K562 (cell line): ENCODE data around the gene ODF2. TPM values are rescaled to one million over a fixed set of nuclear protein-coding genes. Genes with fewer than 3 reads are reported as not detected.

Experiments
- ARID2 ChIP-seq: fragments of 450-650 bp; IDR thresholded peaks from 2 replicates; pipeline ENCODE4 v1.6.1; 2017; ENCODE audit warnings: antibody characterized with exemption, mild to moderate bottlenecking
- CBFA2T2 ChIP-seq: fragments of 450-650 bp; conservative IDR thresholded peaks from 2 replicates; pipeline ENCODE4 v1.6.1; 2017; ENCODE audit warnings: mild to moderate bottlenecking
- CC2D1A ChIP-seq: fragments of 450-650 bp; IDR thresholded peaks from 2 replicates; pipeline ENCODE4 v1.6.1; 2017; ENCODE audit warnings: mild to moderate bottlenecking
- CCNT2 ChIP-seq: IDR thresholded peaks from 2 replicates; pipeline ENCODE4 v1.6.1; 2011; ENCODE audit warnings: borderline replicate concordance, low read depth, mild to moderate bottlenecking, moderate library complexity, mixed read lengths, low read length; ENCODE audit not compliant: insufficient read length; ENCODE audit errors: extremely low read depth
- E2F3 ChIP-seq: fragments of 250-450 bp; sonication (Bioruptor Pico); IDR thresholded peaks from 2 replicates; pipeline ENCODE4 v1.4.0; 2020; ENCODE audit warnings: mild to moderate bottlenecking
- ELF2 ChIP-seq: fragments of 250-450 bp; sonication (Bioruptor Pico); IDR thresholded peaks from 2 replicates; pipeline ENCODE4 v1.5.0; 2021; ENCODE audit warnings: mild to moderate bottlenecking
- EZH2 ChIP-seq: IDR thresholded peaks from 2 replicates; pipeline ENCODE4 v1.6.1; 2012; ENCODE audit warnings: low read depth, mild to moderate bottlenecking, inconsistent platforms, low read length, borderline replicate concordance
- FOXA1 ChIP-seq: fragments of 450-650 bp; IDR thresholded peaks from 2 replicates; pipeline ENCODE4 v1.6.1; 2016; ENCODE audit warnings: mild to moderate bottlenecking, borderline replicate concordance
- FOXJ3 ChIP-seq: sonication (generic); formaldehyde crosslinking; IDR thresholded peaks from 2 replicates; pipeline ENCODE4 v1.4.0; 2020; ENCODE audit warnings: mild to moderate bottlenecking, missing genetic modification reagents
- MAFG ChIP-seq: fragments of 450-650 bp; conservative IDR thresholded peaks from 2 replicates; pipeline ENCODE4 v1.6.1; 2016; ENCODE audit warnings: missing genetic modification characterization, missing compliant biosample characterization
- MCM3 ChIP-seq: fragments of 450-650 bp; IDR thresholded peaks from 2 replicates; pipeline ENCODE4 v1.6.1; 2016
- NFXL1 ChIP-seq: fragments of 450-650 bp; formaldehyde crosslinking; IDR thresholded peaks from 2 replicates; pipeline ENCODE4 v1.4.0; 2021; ENCODE audit warnings: mild to moderate bottlenecking
- NR2C1 ChIP-seq, 2 experiments: fragments of 450-650 bp; IDR thresholded peaks; 2 replicates each; pipeline ENCODE4 v1.6.1; 2017; ENCODE audit warnings: mild to moderate bottlenecking in 2 of 2, antibody characterized with exemption in 1 of 2, inconsistent platforms in 1 of 2, missing compliant biosample characterization in 1 of 2, missing genetic modification characterization in 1 of 2
- NUFIP1 ChIP-seq: fragments of 450-650 bp; IDR thresholded peaks from 2 replicates; pipeline ENCODE4 v1.6.1; 2018; ENCODE audit not compliant: partially characterized antibody
- POLR3A ChIP-seq: IDR thresholded peaks from 2 replicates; pipeline ENCODE4 v1.6.1; 2011; ENCODE audit warnings: borderline replicate concordance, mild to moderate bottlenecking, moderate library complexity; ENCODE audit not compliant: insufficient read length, insufficient read depth; ENCODE audit errors: extremely low read depth
- SMARCC2 ChIP-seq: fragments of 450-650 bp; IDR thresholded peaks from 2 replicates; pipeline ENCODE4 v1.6.1; 2017; ENCODE audit warnings: antibody characterized with exemption, moderate library complexity, mild to moderate bottlenecking, low read depth
- ZBTB11 ChIP-seq, 3 experiments: fragments of 200-800 bp in 1 of 3; fragments of 250-450 bp in 1 of 3; fragments of 450-650 bp in 1 of 3; sonication (Bioruptor Pico) in 1 of 3; sonication (Bioruptor generic) in 1 of 3; formaldehyde crosslinking in 1 of 3; IDR thresholded peaks; 2 replicates each; pipeline versions ENCODE4 v1.6.1 to v1.8.0; 2016 to 2022; ENCODE audit warnings: mild to moderate bottlenecking in 2 of 3, missing genetic modification characterization in 2 of 3, missing compliant biosample characterization in 1 of 3, moderate library complexity in 1 of 3
- ZC3H4 ChIP-seq: sonication (generic); formaldehyde crosslinking; IDR thresholded peaks from 2 replicates; pipeline ENCODE4 v1.9.0; 2021; ENCODE audit warnings: missing genetic modification reagents, borderline replicate concordance
- ZNF436 ChIP-seq: fragments of 250-450, 450-650 bp; sonication (Bioruptor Pico); formaldehyde crosslinking; IDR thresholded peaks from 2 replicates; pipeline ENCODE4 v1.7.0; 2020; ENCODE audit warnings: mild to moderate bottlenecking
- ZNF785 ChIP-seq: fragments of 250-450 bp; sonication (Bioruptor Pico); IDR thresholded peaks from 2 replicates; pipeline ENCODE4 v1.4.0; 2020; ENCODE audit warnings: mild to moderate bottlenecking
- ZZZ3 ChIP-seq: fragments of 450-650 bp; IDR thresholded peaks from 2 replicates; pipeline ENCODE4 v1.6.1; 2016; ENCODE audit warnings: antibody characterized with exemption, mild to moderate bottlenecking, moderate library complexity
- polyA plus RNA-seq, 8 experiments: library from polyadenylated mRNA; depleted of rRNA in 4 of 8; stranded (reverse) in 5 of 8; unstranded in 3 of 8; fragments of >200 nt; fragmentation: Nextera tagmentation in 2 of 8; fragmentation: Illumina TruSeq in 1 of 8; extraction: Ambion mirVana in 2 of 8; extraction: Trizol in 1 of 8; gene quantifications; 2 replicates each; pipeline versions ENCODE4 v1.2.1 to v1.2.3, GENCODE V29; 2011 to 2014; ENCODE audit warnings: inconsistent platforms in 1 of 8, missing spikeins in 1 of 8
- total RNA-seq, 7 experiments: library from RNA; depleted of rRNA in 6 of 7; stranded (reverse); fragments of >200 nt in 6 of 7; fragmentation: Illumina TruSeq in 2 of 7; extraction: Trizol in 2 of 7; gene quantifications; 2 replicates each; pipeline versions ENCODE4 v1.2.1 to v1.2.3, GENCODE V29; 2011 to 2021; ENCODE audit warnings: low replicate concordance in 1 of 7
- TF ChIP-seq, protein P1 (sequence below): sonication (generic); formaldehyde crosslinking; IDR thresholded peaks from 2 replicates; pipeline ENCODE4 v1.9.0; 2022; ENCODE audit warnings: mild to moderate bottlenecking, missing genetic modification reagents

Gene ODF2
- total and polyA plus RNA-seq, 9 of the 15 experiments (the other 6 are each of a cell fraction or from before 2014, with no cell fraction given): 16.5 to 83.2 (median 69.7) TPM

GRCh38 chr9:128455849-128456612 is at the start of gene ODF2 (continued):
- TF ChIP-seq ZBTB11 (CRISPR knock-in tag; IDR thresholded peaks at IDR 0.05): peak in 1 of 3 experiments; percentile 22; a peak in 1 of 6 replicates
- TF ChIP-seq POLR3A: no peak
- TF ChIP-seq ZZZ3: no peak
- TF ChIP-seq CCNT2: peak; percentile 68
- no peak for TF ChIP-seq MAFG (tag)
- no peak for TF ChIP-seq NR2C1 (IDR thresholded peaks at IDR 0.05)
- TF ChIP-seq NR2C1 (tag; IDR thresholded peaks at IDR 0.05): no peak
- no peak for TF ChIP-seq FOXJ3 (CRISPR knock-in tag)
- no peak for TF ChIP-seq E2F3 (CRISPR knock-in tag)
- peak; percentile 92 for TF ChIP-seq ELF2 (CRISPR knock-in tag)
- TF ChIP-seq CBFA2T2: no peak
- no peak for TF ChIP-seq SMARCC2
- TF ChIP-seq ZNF785 (CRISPR knock-in tag): no peak
- no peak for TF ChIP-seq NFXL1
- no peak for TF ChIP-seq FOXA1
- TF ChIP-seq MCM3: no peak
- no peak for TF ChIP-seq ZC3H4 (CRISPR knock-in tag)
- TF ChIP-seq NUFIP1: no peak
- TF ChIP-seq, protein P1, sequence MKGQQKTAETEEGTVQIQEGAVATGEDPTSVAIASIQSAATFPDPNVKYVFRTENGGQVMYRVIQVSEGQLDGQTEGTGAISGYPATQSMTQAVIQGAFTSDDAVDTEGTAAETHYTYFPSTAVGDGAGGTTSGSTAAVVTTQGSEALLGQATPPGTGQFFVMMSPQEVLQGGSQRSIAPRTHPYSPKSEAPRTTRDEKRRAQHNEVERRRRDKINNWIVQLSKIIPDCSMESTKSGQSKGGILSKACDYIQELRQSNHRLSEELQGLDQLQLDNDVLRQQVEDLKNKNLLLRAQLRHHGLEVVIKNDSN (CRISPR knock-in tag): peak; percentile 28; the same call in 1 of the 2 replicates
- no peak for TF ChIP-seq EZH2
- TF ChIP-seq ZNF436 (CRISPR knock-in tag): no peak
- no peak for TF ChIP-seq CC2D1A
- TF ChIP-seq ARID2: no peak
